ENCODE measurements around the gene SHROOM1. TPM values are rescaled to one million over a fixed set of nuclear protein-coding genes. Genes with fewer than 3 reads are reported as not detected.

The SHROOM1 gene
- total RNA-seq, 2 experiments from 2014 or later, result 0.21 to 0.64 TPM

DNA sequence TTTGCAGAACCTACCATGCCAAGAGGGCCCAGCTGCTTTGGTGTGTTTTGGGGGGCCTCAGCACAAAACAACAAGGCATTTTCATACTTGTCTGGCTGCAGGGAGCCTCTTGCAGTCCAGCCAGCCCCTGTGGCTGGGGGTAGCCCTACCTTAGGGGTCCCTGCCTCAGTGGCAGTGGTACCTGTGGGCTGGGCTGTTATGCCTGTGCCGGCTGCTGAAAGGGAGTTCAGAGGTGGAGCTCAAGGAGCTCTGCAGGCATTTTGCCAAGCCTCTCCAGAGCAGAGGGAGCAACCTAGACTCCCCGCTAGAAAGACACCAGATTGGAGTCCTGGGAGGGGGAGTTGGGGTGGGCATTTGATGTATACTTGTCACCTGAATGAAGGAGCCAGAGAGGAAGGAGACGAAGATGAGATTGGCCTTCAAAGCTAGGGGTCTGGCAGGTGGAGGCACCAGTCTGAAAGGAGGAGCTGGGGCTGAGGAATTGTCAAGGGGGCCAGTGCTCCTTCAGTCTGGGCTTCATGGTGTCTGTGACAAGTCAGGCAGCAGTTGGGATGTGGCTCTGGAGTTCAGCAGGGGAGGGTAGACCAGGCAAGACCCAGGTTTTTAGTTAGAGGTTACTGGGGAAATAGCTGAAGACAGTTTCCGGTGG, 1.5 kb downstream of the SHROOM1 start:
- Mint-ChIP-seq H3K9me3 (no peaks in the 10 kb centered on the region), H3K4me1 (ENCODE audit: low read depth) (peaks cover 4% of the 10 kb centered on the region), H3K36me3 (ENCODE audit: low read depth) (no peaks in the 10 kb centered on the region), H3K4me3 (peak overlapping the region; percentile 23), H3K27ac (no peak overlapping the region), H3K27me3 (ENCODE audit: low read depth) (peaks cover 58% of the 10 kb centered on the region)
- intact Hi-C loops (cut with micrococcal nuclease), result no loop called here
- DNase-seq, result no peak
- CTCF ChIA-PET, result interaction anchor here (0.5 to 4.6 kb wide), 14 partner anchors 9 to 328 kb away, joined by 3 to 45 read pairs (median 3); partner anchors contain the start of genes GDF9, SOWAHA and UQCRQ

DNA sequence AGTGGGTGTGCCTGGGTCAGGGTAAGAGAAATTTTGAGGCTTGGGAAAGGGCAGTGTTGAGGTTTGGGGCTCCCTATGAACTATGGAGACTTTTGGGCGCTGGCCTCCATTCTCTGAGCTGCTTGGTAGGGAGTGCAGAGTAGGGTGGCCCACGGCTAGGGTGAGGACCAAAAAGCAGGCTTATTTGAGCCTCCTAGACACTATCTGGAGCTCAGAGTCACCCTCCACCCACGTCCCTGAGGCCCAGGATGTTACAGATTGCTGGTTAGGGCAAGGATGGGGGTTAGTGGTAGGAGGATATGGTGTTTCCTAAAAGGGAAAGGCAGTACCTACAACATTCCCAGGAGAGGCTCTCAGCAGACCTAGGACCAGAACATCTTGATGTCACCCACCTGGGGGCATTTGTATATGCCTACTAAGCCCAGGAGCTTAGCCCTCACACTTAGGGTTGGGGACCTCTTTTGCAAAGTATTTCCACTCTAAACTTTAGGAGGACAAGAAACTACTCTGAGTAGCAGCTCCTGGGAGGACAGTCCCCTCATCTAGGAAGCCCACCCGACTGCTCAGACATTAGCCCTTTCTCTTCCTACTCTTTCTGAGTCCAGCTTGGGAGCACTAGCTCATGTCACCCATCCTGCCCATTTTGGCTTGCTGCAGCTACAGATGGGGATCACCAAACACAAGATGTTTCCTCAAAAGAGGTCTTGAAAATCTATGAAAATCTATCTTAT, 2.3 kb downstream of the SHROOM1 start:
- no peak overlapping the region for H3K4me3 Mint-ChIP-seq
- intact Hi-C loops (cut with micrococcal nuclease), result no loop called here
- DNase-seq, result no peak
- CTCF ChIA-PET, result interaction anchor here (0.5 to 4.6 kb wide), 9 partner anchors 9 to 327 kb away, joined by 3 to 45 read pairs (median 3); partner anchors contain the start of genes GDF9 and UQCRQ
- H3K9me3 Mint-ChIP-seq, result no peaks in the 10 kb centered on the region
- H3K4me1 Mint-ChIP-seq (ENCODE audit: low read depth), result peaks cover 4% of the 10 kb centered on the region
- peaks cover 65% of the 10 kb centered on the region for H3K27me3 Mint-ChIP-seq (ENCODE audit: low read depth)
- no peaks in the 10 kb centered on the region for H3K36me3 Mint-ChIP-seq (ENCODE audit: low read depth)
- H3K27ac Mint-ChIP-seq, result no peak overlapping the region

DNA sequence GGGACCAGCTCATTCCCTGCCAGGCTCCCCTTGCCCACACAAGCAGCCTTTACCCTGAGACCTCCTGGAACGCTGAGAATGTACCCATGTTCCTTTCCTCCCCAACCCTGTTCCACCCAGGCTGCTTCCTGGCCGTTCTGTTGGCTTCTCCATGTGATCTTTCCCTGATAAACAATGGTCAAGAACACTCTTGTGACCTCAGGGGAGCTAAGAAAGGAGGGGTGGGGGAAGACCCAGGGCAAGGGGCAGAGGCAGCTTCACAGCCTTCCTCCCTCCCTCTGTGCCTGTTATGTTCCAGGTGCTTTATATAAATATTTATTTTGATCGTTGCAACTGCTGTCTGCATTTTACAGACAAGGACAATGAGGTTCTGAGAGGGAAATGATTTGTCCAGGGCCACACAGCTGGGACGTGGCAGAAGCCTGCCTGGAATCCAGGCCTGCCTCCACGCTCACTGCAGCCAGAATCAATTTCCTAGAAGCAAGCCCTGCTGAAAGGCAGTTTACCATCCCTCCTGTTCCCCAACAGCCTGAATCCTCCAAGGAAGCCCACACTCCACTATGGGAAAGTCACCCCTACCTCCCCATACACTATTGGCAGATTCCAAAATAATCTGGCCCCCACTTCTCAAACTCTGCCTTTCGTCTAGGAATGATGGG, 3.9 kb downstream of the SHROOM1 start:
- intact Hi-C loops (cut with micrococcal nuclease), result no loop called here
- Mint-ChIP-seq H3K4me1 (ENCODE audit: low read depth) (peaks cover 4% of the 10 kb centered on the region), H3K4me3 (no peak overlapping the region), H3K27ac (no peak overlapping the region), H3K36me3 (ENCODE audit: low read depth) (no peaks in the 10 kb centered on the region), H3K9me3 (no peaks in the 10 kb centered on the region), H3K27me3 (ENCODE audit: low read depth) (peaks cover 64% of the 10 kb centered on the region)
- CTCF ChIA-PET, result interaction anchor here (0.8 to 2.6 kb wide), 3 partner anchors 40 to 300 kb away, joined by 3 to 12 read pairs (median 4); partner anchors contain the start of genes GDF9 and UQCRQ
- no peak for DNase-seq

DNA sequence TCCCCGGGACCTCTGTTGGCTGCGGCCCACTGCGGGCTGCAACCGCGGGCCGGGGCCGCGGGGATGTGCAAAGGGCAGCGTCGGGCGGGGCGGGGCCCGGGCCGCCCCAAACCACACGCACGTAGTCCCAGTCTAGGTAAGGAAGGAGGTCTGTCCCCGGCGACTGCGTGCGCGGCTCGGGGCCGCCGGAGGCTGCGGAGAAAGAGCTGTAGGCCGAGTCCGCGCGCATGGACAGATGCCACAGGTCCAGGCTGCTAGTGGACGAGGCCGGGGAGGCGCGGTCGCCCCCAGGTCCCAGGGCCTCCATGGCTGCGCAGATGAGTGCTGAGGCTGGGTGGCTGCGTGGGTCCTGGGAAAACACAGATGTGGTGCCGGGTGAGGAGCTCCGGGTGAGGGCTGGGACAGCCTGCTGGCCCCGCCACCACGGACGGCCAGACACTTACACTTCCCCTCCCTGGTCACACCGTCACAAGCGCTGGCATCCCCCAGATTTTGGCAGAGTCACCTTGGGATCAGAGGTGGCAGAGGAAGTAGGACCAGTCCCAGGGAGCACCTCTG, 4.5 kb downstream of the SHROOM1 start:
- intact Hi-C loops (cut with micrococcal nuclease), result no loop called here
- Mint-ChIP-seq H3K4me1 (ENCODE audit: low read depth) (peaks cover 3% of the 10 kb centered on the region), H3K27me3 (ENCODE audit: low read depth) (peaks cover 59% of the 10 kb centered on the region), H3K27ac (no peak overlapping the region), H3K4me3 (no peak overlapping the region), H3K9me3 (no peaks in the 10 kb centered on the region), H3K36me3 (ENCODE audit: low read depth) (no peaks in the 10 kb centered on the region)
- no peak for DNase-seq
- CTCF ChIA-PET, result interaction anchor here (0.8 to 1.5 kb wide), 2 partner anchors 41 to 299 kb away, joined by 3 to 4 read pairs; partner anchors contain the start of genes GDF9 and UQCRQ

DNA sequence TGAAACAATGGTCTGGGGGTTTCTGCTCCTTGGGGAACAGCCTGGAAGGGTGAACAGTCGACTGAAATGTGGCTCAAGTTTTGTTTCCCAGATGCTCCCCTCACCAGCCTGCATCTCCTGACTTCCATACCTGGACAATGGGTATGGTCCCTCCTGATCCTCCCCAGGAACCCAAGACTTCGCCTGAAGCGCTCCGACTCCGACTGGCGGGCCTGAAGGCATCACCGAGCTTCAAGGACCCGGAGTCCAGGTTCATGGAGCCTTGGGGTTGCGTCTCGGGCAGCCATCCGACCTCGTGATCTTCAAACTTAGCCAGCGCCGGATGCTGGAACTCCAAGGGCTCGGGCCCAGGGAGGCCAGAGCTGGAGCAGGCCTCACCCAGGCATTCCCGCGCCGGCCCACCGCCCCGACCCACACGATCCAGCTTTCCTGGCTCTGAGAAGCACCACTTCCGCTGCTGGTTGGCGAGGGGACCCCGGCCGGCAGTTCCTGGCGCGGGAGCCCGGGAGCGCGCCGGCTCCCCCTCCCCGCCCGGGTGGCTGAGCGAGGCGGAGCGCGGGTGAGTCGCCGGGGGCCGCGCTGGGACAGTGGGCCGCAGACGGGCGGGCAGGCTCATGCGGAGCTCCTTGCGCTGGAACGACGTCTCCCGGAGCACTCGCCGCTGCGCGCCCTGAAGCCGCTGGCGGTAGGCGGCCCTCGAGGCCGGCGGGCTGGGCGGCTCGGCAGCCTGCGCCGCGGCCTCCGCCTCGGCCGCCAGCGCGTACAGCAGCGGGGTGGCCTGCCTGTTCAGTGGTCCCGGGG, 5.2 kb downstream of the SHROOM1 start:
- Mint-ChIP-seq H3K27me3 (ENCODE audit: low read depth) (peaks cover 59% of the 10 kb centered on the region), H3K4me3 (no peak overlapping the region), H3K36me3 (ENCODE audit: low read depth) (no peaks in the 10 kb centered on the region), H3K4me1 (ENCODE audit: low read depth) (peaks cover 5% of the 10 kb centered on the region), H3K9me3 (no peaks in the 10 kb centered on the region), H3K27ac (no peak overlapping the region)
- CTCF ChIA-PET, result interaction anchor here (1.5 to 1.8 kb wide), 2 partner anchors 9 to 298 kb away, joined by 4 to 8 read pairs; no protein-coding TSS in a partner anchor
- intact Hi-C loops (cut with micrococcal nuclease), result no loop called here
- DNase-seq, result no peak

DNA sequence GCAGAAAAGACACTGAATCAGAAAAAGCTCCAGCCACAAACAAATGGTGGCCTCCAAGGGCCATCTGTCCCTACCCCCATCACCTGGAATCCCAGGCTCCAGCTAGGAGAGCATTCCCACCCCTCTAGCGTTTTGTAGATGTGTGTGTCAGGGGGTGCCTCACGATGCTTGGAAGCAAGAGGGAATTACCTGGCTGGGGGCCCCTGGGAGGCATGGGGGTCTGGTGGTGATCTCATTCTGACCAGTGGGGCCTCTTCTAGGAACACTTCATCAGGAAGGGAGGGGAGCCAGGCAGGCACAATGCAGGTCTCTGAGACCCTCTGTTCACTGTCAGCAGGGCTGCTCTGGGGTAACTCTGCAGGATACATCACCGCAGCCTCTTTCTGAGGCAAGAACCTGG, 6.0 kb downstream of the SHROOM1 start:
- intact Hi-C loops (cut with micrococcal nuclease), result no loop called here
- Mint-ChIP-seq H3K4me3 (no peak overlapping the region), H3K4me1 (ENCODE audit: low read depth) (peaks cover 12% of the 10 kb centered on the region), H3K9me3 (no peaks in the 10 kb centered on the region), H3K27ac (no peak overlapping the region), H3K27me3 (ENCODE audit: low read depth) (peaks cover 55% of the 10 kb centered on the region), H3K36me3 (ENCODE audit: low read depth) (no peaks in the 10 kb centered on the region)
- CTCF ChIA-PET, result interaction anchor here (1.4 to 1.8 kb wide), 2 partner anchors 10 to 26 kb away, joined by 4 to 8 read pairs; no protein-coding TSS in a partner anchor
- DNase-seq, result no peak

DNA sequence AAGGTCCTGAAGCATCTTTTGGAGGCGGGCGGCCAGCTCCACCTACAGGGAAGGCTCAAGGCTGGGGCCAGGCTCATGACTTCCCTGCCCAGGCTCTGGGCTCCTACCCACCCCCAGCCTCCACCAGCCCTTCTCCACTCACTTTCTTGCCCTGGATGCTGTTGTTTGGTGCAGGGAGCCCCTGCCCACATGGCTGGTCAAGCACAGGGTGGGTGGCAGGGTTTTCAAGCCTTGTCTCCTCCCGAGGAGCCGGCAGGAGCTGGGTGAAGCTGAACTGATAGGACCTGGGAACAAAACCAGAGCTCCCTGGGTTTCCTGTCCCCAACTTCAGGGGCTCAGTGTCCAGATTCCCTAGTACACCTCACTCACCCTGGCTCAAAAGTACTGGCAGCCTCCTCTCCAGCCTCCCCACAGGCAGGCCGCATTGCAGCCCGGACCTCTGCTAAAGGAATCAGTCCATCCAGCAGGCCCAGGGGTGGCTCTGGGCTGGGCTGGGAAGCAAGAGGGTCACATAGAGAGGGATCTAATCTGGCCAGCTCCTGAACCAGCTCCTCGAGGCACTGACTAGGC, 6.9 kb downstream of the SHROOM1 start:
- H3K27me3 Mint-ChIP-seq (ENCODE audit: low read depth), result peaks cover 51% of the 10 kb centered on the region
- no peak overlapping the region for H3K27ac Mint-ChIP-seq
- H3K4me1 Mint-ChIP-seq (ENCODE audit: low read depth), result peaks cover 12% of the 10 kb centered on the region
- no peak for DNase-seq
- no peak overlapping the region for H3K4me3 Mint-ChIP-seq
- CTCF ChIA-PET, result interaction anchor here (1.4 to 1.8 kb wide), 2 partner anchors 11 to 27 kb away, joined by 4 to 8 read pairs; no protein-coding TSS in a partner anchor
- no peaks in the 10 kb centered on the region for H3K36me3 Mint-ChIP-seq (ENCODE audit: low read depth)
- intact Hi-C loops (cut with micrococcal nuclease), result no loop called here
- no peaks in the 10 kb centered on the region for H3K9me3 Mint-ChIP-seq

DNA sequence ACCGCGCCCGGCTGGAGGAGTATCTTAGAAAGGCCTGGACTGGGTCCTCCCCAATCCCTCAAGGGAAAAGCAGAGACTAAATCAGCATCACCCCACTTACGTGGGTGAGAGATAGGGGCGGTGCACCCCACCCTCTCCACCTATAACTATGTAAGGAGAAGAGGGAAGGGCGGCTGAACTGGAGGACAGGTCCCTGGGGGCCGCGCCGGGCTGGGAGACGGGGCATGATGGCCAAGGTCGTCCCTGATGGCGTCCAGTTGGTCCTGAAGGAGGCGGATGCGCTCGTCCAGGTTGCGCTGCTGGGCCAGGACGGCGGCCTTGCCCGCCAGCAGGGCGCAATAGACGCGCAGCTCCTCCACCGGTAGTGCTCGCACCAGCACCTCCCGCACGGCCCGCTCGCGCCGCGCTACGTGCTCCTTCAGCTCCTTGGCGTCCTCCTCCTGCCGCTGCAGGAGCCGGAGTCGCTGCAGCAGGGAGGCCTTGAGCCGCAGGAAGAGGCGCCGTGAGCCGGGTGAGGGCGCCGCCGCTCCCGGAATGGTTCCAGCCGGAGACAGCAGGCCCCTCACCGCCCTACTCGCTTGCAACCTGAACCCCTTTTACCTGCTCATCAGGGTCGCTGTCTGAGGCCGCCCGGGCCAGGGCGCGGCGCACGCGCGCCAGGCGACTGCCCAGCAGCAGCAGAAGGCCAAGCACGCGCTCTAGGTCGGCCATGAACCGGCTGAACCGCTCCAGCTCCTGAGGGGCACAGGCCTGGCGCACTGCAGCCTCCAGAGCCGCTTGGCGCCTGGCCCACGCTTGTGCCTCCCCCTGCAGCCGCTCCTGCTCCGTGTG, 7.6 kb downstream of the SHROOM1 start:
- H3K4me3 Mint-ChIP-seq, result no peak overlapping the region
- peaks cover 12% of the 10 kb centered on the region for H3K4me1 Mint-ChIP-seq (ENCODE audit: low read depth)
- intact Hi-C loops (cut with micrococcal nuclease), result no loop called here
- DNase-seq, result peak; percentile 29
- no peak overlapping the region for H3K27ac Mint-ChIP-seq
- H3K36me3 Mint-ChIP-seq (ENCODE audit: low read depth), result no peaks in the 10 kb centered on the region
- CTCF ChIA-PET, result interaction anchor here (0.6 to 1.4 kb wide), 4 partner anchors 28 to 270 kb away, joined by 3 to 5 read pairs (median 4); no protein-coding TSS in a partner anchor
- no peaks in the 10 kb centered on the region for H3K9me3 Mint-ChIP-seq
- H3K27me3 Mint-ChIP-seq (ENCODE audit: low read depth), result peaks cover 46% of the 10 kb centered on the region

DNA sequence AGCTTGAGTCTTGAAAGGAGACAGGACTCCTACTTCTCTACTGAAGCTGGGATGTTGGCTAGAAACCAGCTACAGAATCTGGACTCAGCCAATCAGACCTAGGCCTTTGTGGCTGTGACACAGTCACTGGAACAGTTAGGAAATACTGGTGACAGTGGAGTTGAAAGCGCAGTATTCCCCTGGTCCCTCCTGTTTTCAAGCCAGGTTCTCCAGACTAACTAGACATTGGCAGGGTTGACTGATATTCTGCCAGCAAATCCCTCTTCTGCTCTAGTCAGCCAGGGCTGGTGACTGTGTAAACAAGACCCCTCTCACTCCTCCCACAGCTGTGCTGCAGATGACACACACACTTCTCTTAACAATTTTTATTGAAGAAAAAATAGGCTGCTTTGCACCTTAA, 8.7 kb downstream of the SHROOM1 start:
- no peak overlapping the region for H3K27ac Mint-ChIP-seq
- peaks cover 12% of the 10 kb centered on the region for H3K4me1 Mint-ChIP-seq (ENCODE audit: low read depth)
- H3K27me3 Mint-ChIP-seq (ENCODE audit: low read depth), result peaks cover 36% of the 10 kb centered on the region
- CTCF ChIA-PET, result interaction anchor here (0.9 to 5.2 kb wide), 6 partner anchors 8 to 316 kb away, joined by 3 to 45 read pairs (median 10); partner anchors contain the start of gene SHROOM1
- H3K36me3 Mint-ChIP-seq (ENCODE audit: low read depth), result no peaks in the 10 kb centered on the region
- no peaks in the 10 kb centered on the region for H3K9me3 Mint-ChIP-seq
- intact Hi-C loops (cut with micrococcal nuclease), result loop anchor here (2.0 kb wide), 1 partner anchor 161 kb away; no protein-coding TSS in a partner anchor
- H3K4me3 Mint-ChIP-seq, result no peak overlapping the region
- DNase-seq, result no peak

DNA sequence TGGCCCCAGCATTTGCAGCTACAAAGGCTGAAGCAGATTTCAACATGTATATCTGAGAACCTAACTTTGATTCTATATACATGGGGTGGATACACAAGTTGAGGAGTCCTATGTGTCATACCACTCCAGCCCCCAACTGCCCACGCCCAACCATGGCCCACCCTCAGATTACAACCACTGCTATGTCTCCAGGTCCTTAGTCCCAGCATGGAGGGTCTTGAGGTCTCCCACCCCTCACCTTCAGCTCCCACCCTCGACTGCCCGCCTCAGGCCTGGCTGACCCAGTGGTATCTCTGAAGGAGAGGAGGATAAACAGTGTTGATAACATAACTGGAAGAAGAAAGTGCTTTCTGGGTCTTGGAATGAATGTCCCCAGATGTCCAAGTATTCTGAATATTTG, 9.1 kb downstream of the SHROOM1 start:
- CTCF ChIA-PET, result interaction anchor here (0.9 to 5.2 kb wide), 14 partner anchors 9 to 506 kb away, joined by 3 to 45 read pairs (median 10); partner anchors contain the start of genes CCNI2 and SHROOM1
- H3K9me3 Mint-ChIP-seq, result no peaks in the 10 kb centered on the region
- intact Hi-C loops (cut with micrococcal nuclease), result loop anchor here (2.0 kb wide), 1 partner anchor 161 kb away; no protein-coding TSS in a partner anchor
- no peak overlapping the region for H3K4me3 Mint-ChIP-seq
- H3K4me1 Mint-ChIP-seq (ENCODE audit: low read depth), result peaks cover 12% of the 10 kb centered on the region
- H3K27me3 Mint-ChIP-seq (ENCODE audit: low read depth), result peaks cover 32% of the 10 kb centered on the region
- no peak for DNase-seq
- no peaks in the 10 kb centered on the region for H3K36me3 Mint-ChIP-seq (ENCODE audit: low read depth)
- H3K27ac Mint-ChIP-seq, result no peak overlapping the region

Measured in activated naive CD4-positive, alpha-beta T cell treated with anti-CD3 and anti-CD28 coated beads for 36 hours (primary cell).